Left lobe of liver (tissue), 2 donors: ENCODE results near the gene EPHA2. TPM values are rescaled to one million over a fixed set of nuclear protein-coding genes. Genes with fewer than 3 reads are reported as not detected.
A peak's percentile ranks its signal among the peaks of the same experiment; 100 is the strongest.

Experiments used
- ATAC-seq: fragments of 200-7000 bp; cut with Tn5 transposase; one replicate; pipeline ENCODE4 v1.9.1; 2020; ENCODE audit warnings: mild to moderate bottlenecking, moderate library complexity
- DNase-seq: peaks from one replicate; pipeline ENCODE4 v3.0.0-alpha.2; 2020; ENCODE audit warnings: low spot score
- total RNA-seq: library from RNA; stranded (reverse); gene quantifications from one replicate; pipeline ENCODE4 v1.2.1, GENCODE V29; 2021
- donor health status: DM: no; HTN: no; CAD: no; lungs with moderate emphysema.
- donor health status: DM: no; HTN: yes; CAD: no.

The EPHA2 gene
- total RNA-seq, 1 donor from 2014 or later: 6.5 TPM

DNA sequence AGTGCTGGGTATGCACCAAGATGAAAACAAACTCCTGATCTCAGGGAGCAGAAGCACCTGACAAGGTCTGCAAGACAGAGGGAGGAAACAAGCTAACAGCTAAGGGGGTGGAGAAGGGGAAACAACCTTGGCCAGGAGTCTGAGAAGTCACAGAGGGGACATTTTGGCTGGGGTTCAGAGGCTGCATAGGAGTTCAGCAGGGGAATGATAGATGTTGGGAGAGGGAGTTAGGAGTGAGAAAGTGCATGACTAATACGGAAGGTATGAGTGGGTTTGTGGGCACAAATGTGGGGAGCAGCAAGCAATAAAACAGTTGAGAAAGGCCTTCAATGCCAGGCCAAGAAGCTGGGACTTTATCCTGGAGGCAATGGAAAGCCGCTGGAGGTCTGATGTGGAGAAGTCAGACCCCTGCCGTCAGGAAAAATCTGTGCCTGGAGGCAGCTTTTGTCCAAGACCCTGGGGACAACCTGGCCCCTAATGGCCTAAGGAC is 16.4 kb downstream of the EPHA2 start:
- DNase-seq (no peak), ATAC-seq (no peak)

DNA sequence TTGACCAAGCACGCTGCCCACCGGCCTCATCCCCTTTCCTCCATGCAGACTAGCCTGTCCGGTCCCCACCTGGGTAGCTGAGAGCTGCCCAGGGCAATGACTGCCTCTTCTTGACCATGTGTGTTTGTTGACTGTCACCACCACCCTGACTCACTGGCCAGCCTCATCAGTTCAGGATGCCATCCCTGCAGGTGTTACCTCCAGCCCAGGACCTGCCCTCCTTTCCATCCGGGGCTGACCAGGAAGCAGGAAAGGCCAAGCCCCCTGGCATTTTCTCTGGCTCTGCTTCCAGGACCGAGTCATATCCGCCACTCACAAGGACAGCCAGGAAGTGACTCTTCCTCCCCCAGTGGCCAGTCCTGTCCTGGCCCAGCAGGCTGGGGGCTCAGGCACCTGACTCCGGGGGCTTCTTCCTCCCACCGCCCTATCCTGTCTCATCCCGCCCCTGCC is 17.1 kb downstream of the EPHA2 start:
- DNase-seq (no peak), ATAC-seq (no peak)

DNA sequence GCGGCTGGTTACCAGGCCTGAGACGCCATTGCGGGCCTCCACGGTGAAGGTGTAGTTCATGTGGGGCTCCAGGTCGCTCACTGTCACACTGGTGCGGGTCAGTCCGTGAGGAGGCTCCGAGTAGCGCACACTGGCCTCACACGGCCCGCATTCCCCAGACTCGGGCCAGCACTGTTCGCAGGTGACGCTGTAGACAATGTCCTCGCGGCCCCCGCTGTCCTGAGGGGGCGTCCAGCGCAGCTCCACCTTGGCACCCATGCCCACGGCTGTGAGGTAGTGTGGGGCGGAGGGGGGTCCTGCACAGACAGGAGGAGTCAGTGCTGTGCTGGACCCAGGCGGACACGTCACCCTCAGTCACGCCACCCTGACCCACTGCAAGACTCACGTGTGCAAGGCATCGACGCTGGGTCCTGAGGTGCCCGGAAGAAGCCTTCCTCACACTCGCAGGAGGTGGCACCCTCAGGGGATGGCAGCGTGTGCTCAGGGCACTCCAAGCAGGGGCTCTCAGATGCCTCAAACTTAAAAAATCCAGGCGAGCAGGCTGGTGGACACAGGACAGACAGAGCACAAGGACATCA is 17.9 kb downstream of the EPHA2 start:
- no peak for ATAC-seq
- DNase-seq: no peak

DNA sequence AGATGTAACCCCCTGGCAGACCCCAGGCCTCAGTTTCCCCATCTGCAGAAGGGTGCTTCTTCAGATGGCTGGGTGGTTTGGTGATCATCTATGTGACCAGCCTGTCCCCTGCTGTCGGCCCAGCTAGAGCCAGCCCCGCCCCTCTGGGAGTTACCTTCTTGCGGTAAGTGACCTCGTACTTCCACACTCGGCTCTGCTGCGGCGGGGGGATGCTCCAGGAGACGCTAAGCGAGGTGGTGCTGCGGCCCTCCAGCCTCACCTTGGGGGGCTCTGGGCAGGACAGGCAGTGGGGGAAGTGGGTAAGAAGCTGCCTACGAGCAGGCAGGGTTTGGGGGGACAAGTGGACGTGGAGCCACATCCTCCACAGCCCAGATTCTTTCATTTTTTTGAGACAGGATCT is 20.4 kb downstream of the EPHA2 start:
- DNase-seq (no peak), ATAC-seq (no peak)

DNA sequence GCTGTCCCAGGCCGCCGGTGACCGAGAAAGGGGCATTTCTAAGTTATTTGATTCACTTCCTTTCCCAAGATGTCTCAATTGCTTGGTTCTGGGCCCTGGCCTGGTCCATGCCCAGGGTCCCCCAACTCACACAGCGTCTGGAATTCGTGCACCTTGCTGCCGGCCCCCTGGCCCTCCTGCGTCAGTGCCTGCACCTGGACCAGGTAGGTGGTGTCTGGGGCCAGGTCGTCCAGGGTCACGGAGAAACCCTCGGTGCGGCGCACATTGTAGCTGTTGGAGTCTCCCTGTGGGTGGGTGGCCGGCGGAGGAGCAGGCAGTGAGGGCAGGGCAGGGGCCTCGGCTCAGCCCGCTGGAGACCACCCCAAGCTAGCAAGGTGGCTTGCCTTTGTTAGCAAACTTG is 21.0 kb downstream of the EPHA2 start:
- no peak for DNase-seq

DNA sequence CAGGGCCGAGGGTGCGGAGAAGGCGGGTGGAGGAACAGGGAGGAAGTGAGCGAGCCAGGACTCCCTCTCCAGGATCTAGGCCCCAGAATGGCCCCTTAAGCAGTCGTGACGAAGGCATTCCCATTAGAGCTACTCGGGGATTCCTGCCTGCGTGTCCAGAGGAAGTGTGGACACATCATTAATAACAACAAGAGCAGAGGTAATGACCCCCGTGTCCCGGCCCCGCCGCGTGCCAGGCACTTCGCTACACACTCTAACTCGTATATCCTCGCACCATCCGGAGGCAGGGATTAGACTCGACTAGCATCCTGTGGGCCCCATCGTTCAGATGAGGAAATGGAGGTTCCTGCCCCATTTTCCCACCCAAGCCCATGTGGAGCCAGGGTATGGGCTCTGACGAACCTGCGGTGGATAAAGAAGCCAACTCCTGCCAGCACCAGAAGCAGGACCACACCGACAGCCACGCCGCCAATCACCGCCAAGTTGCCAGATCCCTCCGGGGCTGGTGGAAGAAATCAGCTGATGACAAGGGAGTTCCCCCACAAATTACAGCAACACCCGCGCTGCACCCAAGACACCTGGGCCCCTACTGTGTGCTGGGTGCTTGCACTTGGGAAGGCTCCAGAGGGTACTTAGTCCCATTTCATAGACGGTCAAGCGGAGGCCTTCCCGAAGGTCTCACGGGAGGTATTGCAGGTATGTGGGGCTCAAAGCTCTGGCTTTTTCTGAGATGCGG is 21.6 kb downstream of the EPHA2 start:
- no peak for DNase-seq
- peak; percentile 30 for ATAC-seq

More for the DNA sequence above, 21.0 kb downstream of the EPHA2 start:
- ATAC-seq: no peak

DNA sequence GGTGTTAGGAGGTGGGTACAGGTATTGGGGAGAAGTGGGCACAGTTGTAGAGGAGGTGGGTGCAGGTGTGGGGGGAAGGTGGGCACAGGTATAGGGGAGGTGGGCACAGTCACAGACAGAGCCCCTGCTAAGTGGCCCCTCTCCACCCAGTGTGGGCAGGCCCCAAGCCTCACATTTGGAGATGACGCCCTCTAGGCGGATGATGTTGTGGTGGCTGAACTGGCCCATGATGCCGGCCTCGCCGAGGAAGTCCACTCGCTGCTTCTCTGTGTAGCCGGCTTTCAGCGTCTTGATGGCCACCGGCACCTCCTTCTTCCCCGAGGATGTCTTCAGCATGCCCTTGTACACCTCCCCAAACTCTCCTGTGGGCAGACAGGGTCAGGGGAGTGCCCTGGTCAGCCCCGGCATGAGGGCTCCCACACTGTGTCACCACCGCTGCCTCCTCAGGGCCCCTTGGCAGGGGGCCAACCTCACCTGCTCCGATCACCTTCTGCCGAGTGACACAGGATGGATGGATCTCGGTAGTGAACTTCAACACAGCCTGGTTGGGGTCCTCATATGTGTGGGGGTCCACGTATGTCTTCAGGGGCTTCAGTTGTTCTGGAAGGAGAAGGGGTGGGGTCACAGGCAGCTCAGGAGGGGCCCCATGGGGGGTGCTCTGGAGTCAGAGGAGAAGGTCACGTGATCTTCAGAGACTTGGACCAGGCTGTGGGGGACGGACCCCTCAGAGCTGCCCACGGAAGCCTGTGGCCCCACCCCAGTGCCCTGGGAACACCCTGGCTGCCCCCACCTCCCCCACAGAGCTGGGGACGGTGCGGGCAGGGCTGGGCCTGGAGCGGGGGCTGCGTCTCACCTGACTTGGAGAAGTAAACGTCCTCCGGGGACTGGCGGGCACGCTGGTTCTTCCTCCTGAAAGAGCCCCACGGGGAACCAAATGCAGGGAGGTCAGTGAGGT is 22.6 kb downstream of the EPHA2 start:
- ATAC-seq: no peak
- no peak for DNase-seq

DNA sequence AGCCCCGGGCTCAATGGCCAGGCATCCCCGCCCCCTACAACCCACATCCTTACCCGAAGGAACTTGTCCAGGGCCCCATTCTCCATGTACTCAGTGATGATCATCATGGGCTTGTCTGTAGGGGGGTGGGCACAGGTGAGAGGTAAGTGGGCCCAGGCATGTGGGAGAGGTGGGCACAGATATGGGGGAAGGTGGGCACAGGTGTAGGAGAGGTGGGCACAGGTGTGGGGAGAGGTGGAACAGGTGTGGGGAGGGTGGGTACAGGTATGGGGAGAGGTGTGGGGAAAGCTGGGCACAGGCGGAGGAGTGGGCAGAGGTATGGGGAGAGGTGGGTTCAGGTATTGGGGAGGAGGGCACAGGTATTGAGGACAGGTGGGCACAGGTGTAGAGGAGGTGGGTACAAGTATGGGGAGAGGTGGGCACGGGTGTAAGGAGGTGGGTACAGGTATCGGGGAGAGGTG is 23.5 kb downstream of the EPHA2 start:
- DNase-seq (no peak), ATAC-seq (no peak)

DNA sequence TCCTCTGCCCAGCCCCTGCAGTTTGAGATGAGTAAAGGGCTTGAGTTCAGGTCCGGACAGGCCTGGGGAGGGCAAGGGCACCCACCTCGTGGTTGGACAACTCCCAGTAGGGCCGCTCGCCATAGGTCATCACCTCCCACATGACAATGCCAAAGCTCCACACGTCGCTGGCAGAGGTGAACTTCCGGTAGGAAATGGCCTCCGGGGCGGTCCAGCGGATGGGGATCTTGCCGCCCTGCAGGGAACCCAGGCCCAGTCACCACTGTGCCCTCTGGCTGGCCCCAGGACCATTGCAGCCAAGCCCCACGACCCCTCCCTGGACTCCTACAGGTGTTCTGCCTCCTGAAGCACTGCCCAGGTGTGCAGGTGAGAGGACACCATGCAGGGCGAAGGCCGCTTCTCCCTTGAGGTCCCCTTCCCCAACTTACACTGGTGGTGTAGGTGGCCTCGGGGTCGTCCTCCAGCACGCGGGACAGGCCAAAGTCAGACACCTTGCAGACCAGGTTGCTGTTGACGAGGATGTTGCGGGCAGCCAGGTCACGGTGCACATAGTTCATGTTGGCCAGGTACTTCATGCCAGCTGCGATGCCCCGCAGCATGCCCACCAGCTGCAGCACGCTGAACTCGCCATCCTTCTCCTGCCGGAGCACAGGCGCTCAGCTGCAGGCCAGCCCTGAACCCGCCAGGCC is 24.1 kb downstream of the EPHA2 start:
- DNase-seq (no peak), ATAC-seq (no peak)

DNA sequence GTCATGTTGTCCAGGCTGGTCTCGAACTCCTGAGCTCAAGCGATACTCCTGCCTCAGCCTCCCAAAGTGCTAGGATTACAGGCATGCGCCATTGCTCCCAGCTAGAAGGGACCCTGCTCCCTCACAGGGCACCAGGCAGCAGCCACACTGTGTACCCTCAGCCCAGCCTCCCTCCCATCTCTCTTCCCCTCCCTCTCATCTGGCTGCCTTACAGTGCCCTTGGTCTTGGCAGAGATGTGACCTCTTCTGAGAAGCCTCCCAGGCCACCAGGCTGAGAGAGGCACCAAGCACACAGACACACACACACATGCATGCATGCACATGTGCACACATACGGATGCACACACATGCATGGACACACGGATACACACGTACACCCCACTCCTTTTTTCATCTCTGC is 25.0 kb downstream of the EPHA2 start:
- DNase-seq: no peak
- no peak for ATAC-seq

DNA sequence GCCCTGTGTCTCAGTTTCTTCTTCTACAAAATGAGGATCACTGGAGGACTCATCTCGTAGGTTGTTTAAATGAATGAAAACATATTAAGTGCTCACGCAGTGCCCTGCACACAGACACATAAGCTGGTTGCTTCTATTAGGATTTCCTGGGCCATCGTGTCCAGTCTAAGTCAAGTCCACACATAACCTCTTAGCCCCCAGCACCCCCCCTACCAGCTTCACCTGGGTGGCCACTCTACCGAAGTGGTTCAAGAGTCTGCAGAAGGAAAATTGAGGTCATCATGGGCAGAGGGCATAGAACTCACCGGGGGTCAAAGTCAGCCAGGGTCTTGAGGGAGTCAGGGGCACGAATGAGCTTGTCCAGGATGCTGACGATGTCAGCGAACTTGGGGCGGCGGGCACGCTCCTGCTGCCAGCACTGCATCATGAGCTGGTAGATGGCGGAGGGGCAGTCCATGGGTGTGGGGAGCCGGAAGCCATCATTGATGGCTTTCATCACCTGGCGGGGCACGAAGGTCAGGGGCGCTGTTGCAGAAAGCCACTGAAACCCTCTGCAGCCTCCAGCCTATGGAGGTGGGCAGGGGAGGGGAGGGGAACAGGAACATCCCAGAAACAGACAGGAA is 25.8 kb downstream of the EPHA2 start:
- ATAC-seq (no peak), DNase-seq (no peak)

DNA sequence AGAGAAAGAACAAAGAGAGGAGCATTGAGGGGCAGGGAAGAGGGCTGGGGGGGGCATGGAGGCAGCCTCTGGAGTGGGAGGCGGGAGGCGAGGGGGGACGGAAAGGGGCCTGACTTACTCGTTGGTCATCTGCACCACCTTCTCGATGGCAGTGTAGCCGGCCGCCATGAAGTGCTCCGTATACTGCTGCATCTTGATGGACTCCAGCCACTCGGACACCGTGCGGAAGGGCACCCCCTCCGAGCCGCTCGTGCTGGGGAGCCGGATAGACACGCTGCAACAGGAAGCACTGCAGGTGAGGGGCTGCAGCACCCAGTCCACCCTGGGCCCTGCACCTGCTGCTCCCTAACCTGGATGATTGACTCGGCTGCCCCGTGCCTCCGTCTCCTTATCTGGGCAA is 26.6 kb downstream of the EPHA2 start:
- no peak for ATAC-seq
- no peak for DNase-seq

DNA sequence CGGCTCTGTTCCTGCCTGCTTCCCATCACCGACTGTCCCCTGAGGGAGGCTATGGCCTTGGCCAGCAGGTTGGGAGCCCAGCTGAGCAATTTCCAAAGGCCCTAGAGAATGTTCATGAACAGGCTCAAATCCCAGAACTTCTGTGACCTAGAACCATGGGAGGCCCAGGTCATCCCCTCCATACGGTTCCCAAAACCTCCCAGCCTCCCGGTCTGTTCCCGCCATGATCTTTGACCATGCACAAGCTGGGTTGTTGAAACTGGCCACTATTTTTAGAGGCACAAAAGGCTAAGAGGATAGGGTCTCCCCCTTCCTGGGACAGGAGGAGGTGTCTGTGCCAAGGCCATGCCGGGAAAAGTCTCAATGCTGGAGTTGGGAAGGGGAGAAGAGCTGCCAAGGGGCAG is 27.5 kb downstream of the EPHA2 start:
- peak; percentile 14 for ATAC-seq

DNA sequence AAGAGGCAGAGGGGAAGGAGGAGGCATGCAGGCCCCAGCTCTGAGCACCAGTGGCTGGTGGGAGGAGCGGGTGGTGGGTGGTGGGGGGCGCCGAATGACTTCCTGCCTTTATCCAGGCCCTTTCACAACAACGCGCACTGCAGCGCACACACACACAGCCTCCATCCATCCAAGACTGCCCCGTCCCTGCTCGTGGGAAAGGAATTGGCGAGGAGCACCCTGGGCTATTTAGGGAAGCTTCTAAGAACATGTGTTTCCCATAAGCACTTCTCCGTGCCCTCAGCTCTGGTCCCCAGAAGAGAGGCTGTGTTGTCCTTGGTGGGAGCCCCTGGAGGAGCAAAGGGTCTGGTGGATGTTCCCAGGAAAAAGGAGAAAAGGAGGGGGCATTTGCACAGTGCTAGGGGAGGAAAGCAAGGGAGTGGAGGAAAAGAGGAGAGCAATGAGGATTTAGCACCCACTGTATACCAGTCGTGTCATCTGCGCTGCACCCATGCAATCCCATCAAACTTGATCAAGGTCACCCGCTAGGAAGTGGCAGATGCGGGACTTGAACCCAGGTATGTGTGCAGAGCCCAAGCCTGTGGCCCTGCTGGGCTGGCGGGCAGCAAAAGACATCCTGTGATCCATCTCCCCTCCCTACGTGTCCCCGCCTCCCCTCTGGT is 28.1 kb downstream of the EPHA2 start:
- ATAC-seq: no peak
- DNase-seq: no peak

More for the DNA sequence above, 27.5 kb downstream of the EPHA2 start:
- DNase-seq: no peak

DNA sequence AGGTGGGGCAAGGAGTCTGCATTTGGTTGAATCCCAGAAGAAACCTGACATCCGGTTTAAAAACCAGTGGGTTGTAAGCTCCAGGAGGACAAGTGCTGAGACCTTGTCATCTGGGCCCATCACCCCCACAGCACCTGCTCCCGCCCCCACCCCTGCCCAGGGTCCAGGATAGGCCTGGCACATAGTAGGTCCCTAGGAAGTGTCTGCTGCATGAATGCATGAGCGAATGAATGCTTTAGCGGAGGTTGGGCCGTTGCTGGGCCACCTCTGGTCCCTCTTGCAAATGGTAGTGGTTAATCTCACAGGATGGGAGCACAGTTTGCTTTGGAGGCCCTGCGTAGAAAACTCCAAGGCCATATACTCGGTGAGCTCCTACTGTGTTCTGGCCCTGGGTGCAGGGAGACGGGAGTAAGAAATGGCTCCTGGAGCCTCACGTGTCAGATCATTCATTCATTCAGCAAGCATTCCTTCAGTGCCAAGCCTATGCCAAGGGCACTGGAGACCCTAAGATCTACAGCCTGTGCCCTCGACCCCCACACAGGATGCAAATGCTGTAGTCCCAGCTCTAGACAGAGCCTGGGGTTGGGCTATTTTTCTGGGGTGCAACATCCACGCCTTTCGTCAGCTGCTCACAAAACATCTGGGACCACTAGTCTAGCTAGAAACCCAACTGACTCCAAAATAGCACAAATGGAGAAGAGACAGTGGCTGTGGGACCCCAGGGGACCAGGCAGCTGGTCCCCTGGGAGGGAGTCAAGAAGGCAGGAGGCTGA is 28.9 kb downstream of the EPHA2 start:
- DNase-seq (no peak), ATAC-seq (no peak)

DNA sequence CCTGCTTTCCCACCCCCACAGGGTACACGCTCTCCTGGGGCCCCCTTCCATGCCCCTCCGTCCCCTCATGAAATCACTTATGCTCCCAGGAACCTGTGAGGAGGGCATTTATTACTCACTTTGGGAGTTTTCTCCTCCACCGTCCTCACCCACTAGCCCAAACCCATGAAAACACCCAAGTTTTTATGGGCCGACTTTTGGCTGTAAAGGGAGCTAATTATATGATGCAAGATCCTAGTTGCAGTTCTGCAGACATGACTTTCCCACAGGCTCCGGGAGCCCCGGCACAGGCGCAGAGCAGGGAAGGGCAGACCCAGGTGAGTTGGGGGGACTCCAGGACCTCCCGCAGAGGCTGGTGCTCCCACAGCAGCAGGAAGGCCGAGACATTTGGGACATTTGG is 29.7 kb downstream of the EPHA2 start:
- DNase-seq (no peak), ATAC-seq (no peak)

DNA sequence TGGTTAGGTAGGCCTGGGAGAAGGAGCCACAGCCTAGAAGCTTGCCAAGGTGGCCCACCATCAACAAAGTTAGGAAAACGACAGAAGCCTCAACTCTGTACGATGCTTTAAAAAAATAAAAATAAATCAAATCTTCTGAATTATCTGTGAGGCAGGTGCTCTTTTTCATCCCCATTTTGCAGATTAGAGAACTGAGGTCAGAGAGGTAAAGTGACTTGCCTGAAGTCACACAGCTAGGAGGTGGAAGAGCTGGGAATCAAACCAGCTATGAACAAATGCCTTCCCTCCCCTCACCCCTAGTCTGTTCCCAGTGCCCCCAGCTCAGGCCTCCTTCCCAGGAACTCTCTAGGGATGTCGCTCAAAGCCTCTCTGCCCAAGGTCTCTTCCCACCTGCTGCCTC is 30.4 kb downstream of the EPHA2 start:
- DNase-seq: no peak
- ATAC-seq: no peak

DNA sequence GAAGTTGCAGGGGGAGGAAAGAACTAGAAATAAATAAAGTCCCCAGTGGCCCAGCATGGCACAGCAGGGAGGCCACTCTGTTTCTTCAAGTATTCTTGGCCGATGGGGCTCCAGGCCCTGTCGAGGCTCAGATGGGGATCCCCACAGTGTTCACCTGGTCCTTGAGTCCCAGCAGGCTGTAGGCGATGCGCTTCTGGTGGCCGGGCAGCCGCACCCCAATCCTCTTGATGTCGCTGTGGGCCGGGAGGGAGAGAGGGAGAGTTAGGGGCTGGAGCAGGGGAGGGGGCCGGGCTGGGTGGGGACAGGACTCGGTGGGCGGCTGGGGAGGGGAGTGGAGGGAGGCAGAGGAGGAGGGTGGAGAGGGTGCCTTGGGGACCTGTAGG is 30.8 kb downstream of the EPHA2 start:
- no peak for DNase-seq
- no peak for ATAC-seq
